ENCODE results near the gene SLX4.

SLX4 gene

DNA sequence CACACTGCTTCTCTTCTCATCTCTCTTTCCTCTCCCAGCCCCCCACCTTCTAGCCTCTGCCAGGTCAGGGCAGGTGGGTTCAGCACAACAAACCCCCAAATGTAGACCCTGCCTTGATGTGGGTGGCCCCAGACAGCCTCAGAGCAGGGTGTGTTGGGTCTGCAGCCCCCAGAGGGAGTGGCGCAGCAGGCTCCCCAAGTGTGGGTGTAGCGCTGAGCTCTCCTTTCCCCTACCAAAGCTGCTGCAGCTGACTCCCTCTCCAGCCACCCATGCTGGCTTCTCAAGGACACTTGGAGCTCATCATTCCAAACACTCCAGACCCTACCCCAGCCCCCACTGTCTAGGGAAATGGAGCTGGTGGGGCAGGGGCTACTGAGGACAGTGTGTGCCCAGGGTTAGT, 61.5 kb downstream of the SLX4 start:
- DNase-seq (ENCODE audit: low read depth): no peak

DNA sequence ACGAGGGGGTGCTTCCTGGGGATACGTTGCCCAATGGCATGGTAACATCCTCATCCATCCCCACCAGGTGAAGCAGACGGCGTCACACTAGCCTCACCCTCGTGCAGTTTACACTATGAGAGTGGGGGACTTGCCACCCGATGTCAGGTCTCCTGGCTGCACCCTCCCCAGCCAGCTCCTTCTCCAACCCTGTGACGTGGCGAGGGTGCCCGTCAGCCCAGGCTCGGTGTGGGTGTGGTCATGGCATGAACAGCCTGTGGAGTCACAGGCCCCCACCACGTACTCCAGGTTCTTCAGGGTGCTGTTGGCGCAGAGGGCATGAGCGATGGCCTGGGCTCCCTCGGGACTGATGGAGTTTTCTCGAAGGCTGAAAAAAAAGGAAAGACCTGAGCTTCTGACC, 62.5 kb downstream of the SLX4 start:
- no peak for DNase-seq (ENCODE audit: low read depth)

GRCh38 chr16:3548445-3548844, 63.0 kb downstream of the SLX4 start:
- DNase-seq (ENCODE audit: low read depth): no peak

DNA sequence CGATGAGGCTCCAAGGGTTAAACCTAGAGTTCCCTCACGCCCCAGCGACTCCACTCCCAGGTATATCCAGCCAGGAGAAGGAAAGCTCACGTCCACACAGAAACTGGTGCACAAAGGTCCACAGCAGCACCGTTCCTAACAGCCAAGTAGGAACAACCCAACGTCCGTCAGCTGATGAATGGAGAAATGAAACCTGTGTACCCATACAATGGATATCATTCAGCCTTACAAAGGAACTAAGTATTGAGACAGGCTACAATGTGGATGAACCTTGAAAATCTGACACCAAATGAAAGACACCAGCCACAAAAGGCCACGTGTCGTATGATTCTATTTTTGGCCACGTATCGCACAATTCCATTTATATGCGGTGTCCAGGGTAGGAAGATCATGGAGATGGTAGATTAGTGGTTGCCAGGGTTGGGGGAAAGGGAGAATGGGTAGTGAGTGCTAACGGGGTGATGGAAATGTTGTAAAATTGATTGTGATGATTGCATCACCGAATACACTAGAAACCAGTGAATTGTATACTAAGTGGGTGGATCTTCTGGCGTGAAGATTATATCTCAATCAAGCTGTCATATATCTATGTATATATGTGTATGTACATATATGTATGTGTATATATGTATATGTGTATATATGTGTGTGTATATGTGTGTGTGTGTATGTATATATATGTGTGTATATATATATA, 64.3 kb downstream of the SLX4 start:
- DNase-seq (ENCODE audit: low read depth): no peak

DNA sequence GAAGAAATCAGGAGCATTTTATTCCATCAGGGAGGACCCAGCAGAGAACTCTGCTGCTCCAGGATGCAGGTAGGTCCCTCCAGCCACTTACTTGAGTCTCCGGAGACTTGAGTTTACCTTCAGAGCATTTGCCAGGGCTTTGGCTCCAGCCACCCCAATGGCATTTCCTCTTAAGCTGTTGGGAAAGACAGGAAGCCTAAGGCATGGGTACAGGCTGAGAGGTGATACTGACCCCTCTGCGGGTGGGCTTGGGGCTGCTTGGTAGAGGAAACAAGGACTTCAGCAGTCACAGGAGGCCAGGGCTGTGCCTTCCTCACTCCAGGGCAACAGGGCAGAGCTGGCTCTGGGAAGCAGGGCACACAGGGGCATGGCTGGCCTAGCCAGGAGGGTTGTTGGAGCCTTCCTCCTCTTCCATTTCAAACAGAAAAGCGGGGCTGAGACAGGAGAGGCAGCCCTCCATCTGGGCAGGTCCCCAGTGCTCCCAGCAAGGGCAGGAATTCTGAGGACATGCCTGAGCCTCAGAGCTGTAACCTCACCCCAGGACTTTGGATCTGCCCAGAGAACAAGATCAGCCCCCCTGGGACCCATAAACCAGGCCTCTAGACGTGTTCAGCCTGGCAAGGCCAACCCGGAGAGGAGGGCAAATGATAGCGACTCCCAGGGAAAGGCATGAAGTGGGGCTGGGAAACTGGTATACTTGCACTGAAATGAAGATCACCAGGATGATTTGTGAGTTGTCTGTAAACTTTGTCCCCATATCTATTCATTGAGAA, 68.6 kb downstream of the SLX4 start:
- DNase-seq (ENCODE audit: low read depth): no peak

DNA sequence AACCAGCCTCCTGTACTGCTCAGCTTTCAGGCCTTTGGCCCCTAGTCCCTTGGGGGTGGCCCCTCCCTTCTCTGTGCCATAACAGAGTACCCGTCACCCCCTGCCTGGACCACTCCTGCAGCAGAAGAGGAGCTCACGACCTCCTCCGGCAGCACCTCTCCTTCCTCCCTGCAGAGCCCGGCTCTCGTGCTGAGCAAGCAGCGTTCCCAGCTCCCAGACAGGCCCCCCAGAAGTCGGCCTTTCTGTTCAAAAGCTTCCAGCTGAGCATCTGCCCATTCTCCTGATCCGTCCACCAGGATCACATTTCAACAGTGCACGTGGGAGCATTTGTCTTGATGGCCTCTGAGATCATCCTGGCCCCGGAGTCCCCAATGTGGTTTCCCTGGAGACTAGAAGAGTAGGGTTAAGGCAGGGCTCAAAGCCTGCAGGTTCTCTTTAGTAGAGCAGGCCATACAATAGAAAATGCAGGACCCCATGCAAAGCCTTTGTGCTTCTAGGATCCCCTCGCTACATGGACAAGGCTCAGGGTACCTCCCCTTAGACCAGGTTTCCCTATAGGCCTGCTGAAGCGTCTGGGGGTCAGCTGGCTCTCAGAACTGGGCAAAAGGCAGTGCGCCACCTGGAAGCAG, 69.8 kb downstream of the SLX4 start:
- no peak for DNase-seq (ENCODE audit: low read depth)

GRCh38 chr16:3538222-3538621, 73.2 kb downstream of the SLX4 start:
- DNase-seq (ENCODE audit: low read depth): no peak

GRCh38 chr16:3536851-3537250, 74.6 kb downstream of the SLX4 start:
- DNase-seq (ENCODE audit: low read depth): no peak

DNA sequence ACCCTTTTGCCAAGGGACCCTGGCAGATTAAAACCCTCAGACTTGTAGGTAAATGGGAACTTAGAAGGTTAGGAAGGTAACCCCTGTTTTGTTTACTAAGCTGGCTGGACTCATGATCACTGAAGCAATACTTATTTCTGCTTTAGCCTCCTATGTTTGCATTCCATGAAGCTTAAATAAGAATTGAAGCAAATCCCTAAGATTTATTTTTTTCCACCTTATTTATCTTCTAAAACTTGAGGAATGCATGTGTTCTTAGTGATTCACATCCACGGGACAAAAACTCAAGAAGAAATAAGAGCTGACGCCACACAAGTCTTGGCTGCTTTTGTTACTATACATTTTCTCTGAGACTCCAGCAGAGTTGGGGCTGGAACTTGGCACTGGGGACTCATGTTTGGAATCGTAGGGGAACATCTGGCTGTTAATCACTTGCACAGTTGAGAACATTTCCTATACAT, 75.1 kb downstream of the SLX4 start:
- DNase-seq (ENCODE audit: low read depth): no peak

- no peak for DNase-seq (ENCODE audit: low read depth)
Observed at GRCh38 chr16:3534126-3534525, 77.3 kb downstream of the SLX4 start.

DNA sequence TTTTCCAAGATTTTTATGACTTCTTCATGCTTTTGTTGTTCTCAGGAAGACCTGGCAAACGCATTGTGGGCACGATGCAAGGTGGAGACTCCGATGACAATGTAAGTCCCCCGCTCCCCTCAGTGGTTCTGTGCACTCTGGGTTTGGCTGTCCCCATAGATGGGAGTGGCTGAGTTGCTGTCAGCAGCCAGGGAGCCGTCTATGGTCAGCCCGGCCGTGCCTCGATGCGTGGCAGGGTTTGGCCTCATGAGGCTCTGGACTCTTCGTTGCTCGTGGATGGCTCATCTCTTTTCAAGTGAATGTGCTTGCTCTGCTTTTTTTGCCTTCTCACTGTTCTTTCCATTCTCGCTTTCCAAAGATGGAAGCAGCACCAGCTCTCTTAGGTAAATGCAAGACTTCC, 78.7 kb downstream of the SLX4 start:
- no peak for DNase-seq (ENCODE audit: low read depth)

Measured in HS-5 (cell line).